ENCODE data around the gene NTSR2. TPM values are rescaled to one million over a fixed set of nuclear protein-coding genes. Genes with fewer than 3 reads are reported as not detected.
A peak's percentile ranks its signal among the peaks of the same experiment; 100 is the strongest.

Gene NTSR2
- total RNA-seq, 2 donors from 2014 or later = not detected

DNA sequence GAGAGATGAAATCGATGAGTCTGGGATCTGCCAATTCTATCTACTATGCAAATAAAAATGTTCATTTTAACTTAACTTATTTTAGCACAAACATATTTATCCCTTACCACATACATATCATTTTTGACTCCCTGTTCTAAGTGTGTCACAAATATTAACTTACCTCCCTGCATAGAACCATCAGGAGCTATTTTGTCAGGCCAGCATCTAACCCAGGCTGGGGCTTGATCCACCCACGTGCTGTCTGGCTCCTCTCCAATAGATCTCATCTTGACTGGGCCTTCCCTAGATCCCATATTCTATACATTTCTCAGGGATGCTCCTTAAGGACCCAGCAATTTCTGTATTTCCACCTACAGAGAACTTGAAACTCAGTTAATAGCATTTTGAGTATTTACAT, 20.9 kb downstream of the NTSR2 start:
- DNase-seq (ENCODE audit: low spot score) = no peak
- no peaks in the 10 kb centered on the region for H3K9me3 ChIP-seq
- no peak overlapping the region for H3K27ac ChIP-seq
- no peak overlapping the region for H3K4me3 ChIP-seq
- H3K36me3 ChIP-seq = no peaks in the 10 kb centered on the region
- no peaks in the 10 kb centered on the region for H3K4me1 ChIP-seq
- no peaks in the 10 kb centered on the region for H3K27me3 ChIP-seq
- TF ChIP-seq, protein P1, sequence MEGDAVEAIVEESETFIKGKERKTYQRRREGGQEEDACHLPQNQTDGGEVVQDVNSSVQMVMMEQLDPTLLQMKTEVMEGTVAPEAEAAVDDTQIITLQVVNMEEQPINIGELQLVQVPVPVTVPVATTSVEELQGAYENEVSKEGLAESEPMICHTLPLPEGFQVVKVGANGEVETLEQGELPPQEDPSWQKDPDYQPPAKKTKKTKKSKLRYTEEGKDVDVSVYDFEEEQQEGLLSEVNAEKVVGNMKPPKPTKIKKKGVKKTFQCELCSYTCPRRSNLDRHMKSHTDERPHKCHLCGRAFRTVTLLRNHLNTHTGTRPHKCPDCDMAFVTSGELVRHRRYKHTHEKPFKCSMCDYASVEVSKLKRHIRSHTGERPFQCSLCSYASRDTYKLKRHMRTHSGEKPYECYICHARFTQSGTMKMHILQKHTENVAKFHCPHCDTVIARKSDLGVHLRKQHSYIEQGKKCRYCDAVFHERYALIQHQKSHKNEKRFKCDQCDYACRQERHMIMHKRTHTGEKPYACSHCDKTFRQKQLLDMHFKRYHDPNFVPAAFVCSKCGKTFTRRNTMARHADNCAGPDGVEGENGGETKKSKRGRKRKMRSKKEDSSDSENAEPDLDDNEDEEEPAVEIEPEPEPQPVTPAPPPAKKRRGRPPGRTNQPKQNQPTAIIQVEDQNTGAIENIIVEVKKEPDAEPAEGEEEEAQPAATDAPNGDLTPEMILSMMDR (IDR thresholded peaks at IDR 0.05) = no peak

DNA sequence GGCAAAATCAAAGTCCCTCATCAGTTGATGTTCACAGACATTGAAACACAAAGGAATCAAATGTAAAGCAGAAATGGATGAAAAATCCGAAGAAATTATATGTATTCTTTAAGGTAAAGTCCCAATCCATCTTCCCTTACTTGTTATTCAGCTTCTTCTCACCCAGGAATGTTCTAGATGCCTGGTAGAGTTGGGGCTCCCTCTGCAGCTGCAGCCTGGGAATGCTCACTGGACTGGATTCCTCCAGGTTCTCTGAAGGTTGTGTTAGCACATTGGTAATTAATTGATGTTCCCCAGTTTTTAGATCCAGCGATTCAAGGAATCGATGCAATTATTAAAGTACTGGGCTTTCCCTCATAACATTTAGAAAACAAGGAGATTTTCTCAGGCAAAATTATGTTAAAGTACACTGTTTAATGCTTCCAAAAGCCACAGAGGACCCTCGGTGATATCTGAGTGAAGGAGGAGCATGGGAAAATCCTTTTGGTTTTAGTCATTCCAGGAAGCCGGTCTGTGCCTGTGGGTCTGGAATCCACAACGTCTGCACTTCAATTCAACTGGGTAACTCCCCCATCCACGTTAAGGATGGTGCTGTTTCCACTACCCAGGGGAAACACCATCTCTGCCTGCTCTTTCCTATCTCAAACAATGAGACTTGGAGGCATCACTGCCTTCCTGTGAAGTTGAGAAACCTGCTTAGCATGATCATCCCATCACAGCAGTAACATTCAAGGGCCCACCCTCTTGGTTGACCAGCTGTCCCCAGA, 22.0 kb downstream of the NTSR2 start:
- Histone ChIP-seq H3K27ac (no peak overlapping the region), H3K27me3 (no peaks in the 10 kb centered on the region), H3K9me3 (no peaks in the 10 kb centered on the region), H3K36me3 (no peaks in the 10 kb centered on the region), H3K4me3 (no peak overlapping the region), H3K4me1 (no peaks in the 10 kb centered on the region)
- TF ChIP-seq, protein P1 (IDR thresholded peaks at IDR 0.05) = peak in 1 of 2 donors; percentile 21
- no peak for DNase-seq (ENCODE audit: low spot score)

DNA sequence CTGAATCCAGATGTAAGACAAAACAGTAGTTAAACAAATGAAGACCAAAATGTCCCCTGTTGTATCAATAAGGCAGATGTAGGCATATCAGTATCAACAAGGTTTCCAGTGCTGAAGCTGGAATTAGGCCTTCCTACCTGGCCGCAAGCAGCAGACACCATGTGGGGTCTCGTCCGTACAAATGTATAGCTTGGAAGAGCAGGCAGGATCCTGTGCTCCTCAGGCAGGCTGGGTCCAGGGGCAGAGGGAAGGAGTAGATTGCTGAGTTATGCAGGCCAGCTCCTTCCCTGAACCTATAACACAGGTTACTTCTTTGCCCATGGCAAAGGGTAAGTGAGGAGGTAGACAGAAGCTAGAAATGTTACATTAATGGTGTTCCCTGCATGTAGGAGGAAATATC, 23.5 kb downstream of the NTSR2 start:
- no peak overlapping the region for H3K27ac ChIP-seq
- no peaks in the 10 kb centered on the region for H3K9me3 ChIP-seq
- no peaks in the 10 kb centered on the region for H3K27me3 ChIP-seq
- TF ChIP-seq, protein P1 (IDR thresholded peaks at IDR 0.05) = no peak
- no peaks in the 10 kb centered on the region for H3K4me1 ChIP-seq
- no peak overlapping the region for H3K4me3 ChIP-seq
- no peaks in the 10 kb centered on the region for H3K36me3 ChIP-seq
- DNase-seq (ENCODE audit: low spot score) = no peak

DNA sequence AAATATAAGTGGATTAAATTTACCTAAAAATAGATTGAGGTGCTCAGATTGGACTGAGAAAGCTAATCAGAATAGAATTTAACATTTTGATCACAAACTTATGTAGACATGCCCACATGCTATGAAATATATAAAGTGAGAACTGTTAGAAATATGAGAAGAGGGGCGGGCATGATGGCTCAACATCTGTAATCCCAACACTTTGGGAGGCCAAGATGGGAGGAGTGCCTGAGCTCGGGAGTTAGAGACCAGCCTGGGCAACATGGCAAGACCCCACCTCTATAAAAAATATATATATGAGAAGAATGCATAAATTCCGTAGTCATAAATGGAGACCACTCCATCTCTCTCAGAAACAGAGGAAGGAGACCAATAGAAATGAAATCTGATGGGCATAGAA, 25.7 kb downstream of the NTSR2 start:
- Histone ChIP-seq H3K27ac (no peak overlapping the region), H3K4me1 (no peaks in the 10 kb centered on the region), H3K4me3 (no peak overlapping the region), H3K9me3 (no peaks in the 10 kb centered on the region), H3K36me3 (peaks cover 3% of the 10 kb centered on the region), H3K27me3 (no peaks in the 10 kb centered on the region)
- TF ChIP-seq, protein P1 (IDR thresholded peaks at IDR 0.05) = no peak
- DNase-seq (ENCODE audit: low spot score) = no peak

DNA sequence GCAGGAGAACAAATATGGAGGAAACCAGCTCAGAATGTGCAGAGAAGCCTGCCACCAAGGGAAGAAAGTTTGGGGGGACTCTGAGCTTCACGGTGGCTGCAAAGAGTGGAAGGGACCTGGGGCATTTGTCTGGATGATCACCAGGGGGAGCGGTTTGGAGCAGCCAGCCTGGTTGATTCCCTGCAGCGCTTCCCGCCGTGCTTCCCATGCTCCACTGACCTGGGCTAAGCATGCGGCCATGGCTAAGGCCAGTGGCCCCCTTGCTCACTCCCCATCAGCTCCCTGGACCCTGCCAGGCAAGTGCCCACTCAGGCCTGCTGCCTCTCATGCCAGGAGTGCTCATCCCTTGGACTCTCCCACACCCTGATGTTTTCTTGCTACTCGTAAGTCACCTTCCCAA, 27.0 kb downstream of the NTSR2 start:
- no peak for DNase-seq (ENCODE audit: low spot score)
- H3K4me3 ChIP-seq = no peak overlapping the region
- H3K4me1 ChIP-seq = no peaks in the 10 kb centered on the region
- TF ChIP-seq, protein P1 (IDR thresholded peaks at IDR 0.05) = no peak
- H3K9me3 ChIP-seq = no peaks in the 10 kb centered on the region
- no peaks in the 10 kb centered on the region for H3K27me3 ChIP-seq
- H3K36me3 ChIP-seq = peaks cover 12% of the 10 kb centered on the region
- no peak overlapping the region for H3K27ac ChIP-seq

DNA sequence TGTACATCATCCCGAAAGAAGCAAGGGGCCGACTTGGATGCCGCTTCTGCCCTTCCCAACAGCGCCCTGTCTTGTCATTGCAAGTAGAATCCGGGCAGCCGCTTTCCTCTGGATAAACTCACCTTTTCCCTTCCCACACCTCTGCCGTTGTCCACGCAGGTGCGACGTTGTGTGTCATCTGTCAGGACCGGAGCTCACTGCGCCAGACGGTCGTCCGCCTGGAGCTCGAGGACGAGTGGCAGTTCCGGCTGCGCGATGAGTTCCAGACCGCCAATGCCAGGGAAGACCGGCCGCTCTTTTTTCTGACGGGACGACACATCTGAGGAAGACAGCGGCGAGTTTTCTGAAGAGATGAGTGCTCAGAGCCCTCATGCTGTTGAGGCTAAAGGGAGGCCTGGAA, 29.9 kb downstream of the NTSR2 start:
- H3K36me3 ChIP-seq = peaks cover 12% of the 10 kb centered on the region
- TF ChIP-seq, protein P1 (IDR thresholded peaks at IDR 0.05) = no peak
- no peaks in the 10 kb centered on the region for H3K27me3 ChIP-seq
- H3K9me3 ChIP-seq = no peaks in the 10 kb centered on the region
- no peaks in the 10 kb centered on the region for H3K4me1 ChIP-seq
- H3K27ac ChIP-seq = no peak overlapping the region
- H3K4me3 ChIP-seq = no peak overlapping the region
- no peak for DNase-seq (ENCODE audit: low spot score)
